ENCODE data around the gene ATE1.
"Not testable (repeated sequence)": the region's sequence is repeated elsewhere in the genome, so short reads cannot be mapped to it uniquely, and the experiment has no call there.

The ATE1 gene

DNA sequence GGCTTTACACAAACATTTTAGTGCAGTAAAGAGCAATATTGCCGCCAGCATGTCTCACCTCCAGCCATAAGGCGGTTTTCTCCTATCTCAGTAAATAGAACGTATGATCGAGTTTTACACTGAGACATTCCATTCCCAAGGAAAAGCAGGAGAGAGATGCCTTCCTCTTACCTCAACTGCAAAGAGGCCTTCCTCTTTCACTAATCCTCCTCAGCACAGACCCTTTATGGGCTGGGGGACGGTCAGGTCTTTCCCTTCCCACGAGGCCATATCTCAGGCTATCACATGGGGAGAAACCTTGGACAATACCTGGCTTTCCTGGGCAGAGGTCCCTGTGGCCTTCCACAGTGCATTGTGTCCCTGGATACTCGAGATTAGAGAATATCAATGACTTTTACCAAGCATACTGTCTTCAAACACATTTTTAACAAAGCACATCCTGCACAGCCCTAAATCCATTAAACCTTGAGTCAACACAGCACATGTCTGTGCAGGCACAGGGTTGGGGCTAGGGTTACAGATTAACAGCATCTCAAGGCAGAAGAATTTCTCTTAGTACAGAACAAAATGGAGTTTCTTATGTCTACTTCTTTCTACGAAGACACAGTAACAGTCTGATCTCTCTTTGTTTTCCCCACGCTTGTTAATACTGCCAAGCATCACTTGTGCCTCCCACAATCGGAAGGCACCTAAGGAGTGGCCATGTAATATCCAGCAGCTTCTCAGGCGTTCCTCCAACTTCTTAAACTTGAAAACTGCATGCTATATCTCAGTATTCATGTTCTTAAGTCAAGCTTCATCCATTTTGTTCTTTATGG, 2.6 kb upstream of the ATE1 start:
- DNase-seq (ENCODE audit: low spot score) = not testable (repeated sequence)

DNA sequence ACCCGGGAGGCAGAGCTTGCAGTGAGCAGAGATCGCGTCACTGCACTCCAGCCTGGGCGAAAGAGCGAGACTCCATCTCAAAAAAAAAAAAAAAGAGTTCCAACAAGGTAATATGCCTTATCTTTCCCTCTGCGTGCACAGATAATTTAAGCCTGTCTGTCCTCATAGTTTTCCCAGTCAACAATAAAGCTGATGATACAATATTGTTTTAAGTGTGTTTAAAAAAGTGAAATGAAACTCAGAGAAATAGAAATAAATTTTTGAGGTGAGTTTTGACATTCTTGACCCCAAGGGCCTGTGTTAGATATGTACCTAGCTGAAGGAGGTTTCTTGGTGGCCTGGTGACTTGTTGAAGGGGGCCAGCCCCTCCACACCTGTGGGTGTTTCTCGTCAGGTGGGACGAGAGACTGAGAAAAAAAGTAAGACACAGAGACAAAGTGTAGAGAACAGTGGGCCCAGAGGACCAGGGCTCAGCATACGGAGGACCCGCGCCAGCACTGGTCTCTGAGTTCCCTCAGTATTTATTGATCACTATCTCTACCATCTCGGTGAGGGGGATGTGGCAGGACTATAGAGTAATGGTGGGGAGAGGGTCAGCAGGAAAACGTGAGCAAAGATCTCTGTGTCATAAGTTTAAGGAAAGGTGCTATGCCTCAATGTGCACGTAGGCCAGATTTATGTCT, 1.9 kb upstream of the ATE1 start:
- not testable (repeated sequence) for DNase-seq (ENCODE audit: low spot score)

DNA sequence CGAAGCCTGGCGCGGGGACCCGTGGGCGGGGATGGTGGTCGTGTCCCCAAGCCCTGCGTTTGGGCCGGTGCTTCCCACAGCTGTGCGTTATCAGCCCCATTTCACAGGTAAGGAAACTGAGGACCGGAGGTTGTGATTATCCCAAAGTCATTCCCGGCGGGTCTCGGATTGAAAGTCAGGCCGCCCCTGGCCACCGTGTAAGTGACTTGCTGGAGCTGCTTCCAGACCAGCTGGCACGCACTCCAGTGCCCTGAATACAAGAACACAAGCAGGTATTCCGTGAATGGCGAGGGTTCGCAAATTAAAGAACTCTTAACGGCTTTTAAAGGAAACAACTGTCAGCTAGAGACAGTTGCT, 675 bp upstream of the ATE1 start:
- DNase-seq (ENCODE audit: low spot score) = peak; percentile 31

DNA sequence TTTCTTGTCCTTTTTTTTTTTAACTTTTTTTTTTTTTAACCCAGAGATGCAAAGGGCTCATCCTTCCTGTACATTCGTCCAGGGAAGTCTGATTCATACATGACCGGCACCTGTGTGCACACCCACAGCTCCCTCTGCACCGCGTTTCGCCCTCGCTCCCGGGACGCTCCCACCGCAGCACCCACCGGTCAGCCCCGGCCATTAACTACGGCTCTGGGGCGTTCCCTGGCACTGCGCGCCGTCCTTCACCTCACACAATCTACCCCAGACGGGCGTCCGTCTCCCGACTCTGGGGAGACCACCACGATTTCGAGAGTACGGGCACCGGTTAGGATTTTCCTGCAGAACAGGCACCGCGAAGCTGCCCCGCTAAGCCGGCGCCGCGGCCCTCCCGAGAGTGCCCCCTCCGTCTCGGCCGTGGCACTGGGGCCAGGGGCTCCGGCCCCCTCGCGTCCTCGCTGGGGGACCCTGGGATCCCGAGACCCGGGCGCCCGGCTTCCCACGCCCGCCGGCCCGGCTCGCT, 452 bp downstream of the ATE1 start:
- DNase-seq (ENCODE audit: low spot score) = peak; percentile 50

DNA sequence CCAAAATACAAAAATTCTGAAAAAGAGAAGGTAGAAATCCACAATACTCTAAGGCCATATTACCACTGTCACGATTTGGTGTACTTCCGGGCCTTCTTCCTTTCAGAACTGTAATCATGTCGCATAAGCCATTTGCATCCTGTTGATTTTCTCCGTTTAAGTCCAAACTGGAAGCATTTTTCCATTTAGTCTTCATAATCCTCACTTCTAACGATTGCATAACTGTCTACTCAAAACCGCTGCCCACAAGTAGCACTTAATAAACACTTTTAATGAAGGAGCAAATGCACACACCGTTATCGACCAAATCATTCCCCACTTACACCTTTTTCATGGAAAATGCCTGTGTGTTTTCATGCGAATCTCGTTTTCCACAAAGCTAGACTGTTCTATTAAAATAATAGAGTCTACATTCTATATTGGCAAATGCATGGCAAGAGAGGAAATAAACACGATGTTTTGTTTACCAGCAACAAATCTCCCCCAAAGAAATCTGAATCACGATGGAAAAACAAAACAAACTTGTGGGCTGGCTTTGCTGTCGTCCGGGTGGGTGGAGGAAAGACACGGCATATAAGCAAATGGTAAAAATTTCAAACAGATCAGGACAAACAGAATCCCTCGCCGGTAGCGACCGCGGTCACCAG, 1.0 kb downstream of the ATE1 start:
- DNase-seq (ENCODE audit: low spot score) = peak; percentile 48

DNA sequence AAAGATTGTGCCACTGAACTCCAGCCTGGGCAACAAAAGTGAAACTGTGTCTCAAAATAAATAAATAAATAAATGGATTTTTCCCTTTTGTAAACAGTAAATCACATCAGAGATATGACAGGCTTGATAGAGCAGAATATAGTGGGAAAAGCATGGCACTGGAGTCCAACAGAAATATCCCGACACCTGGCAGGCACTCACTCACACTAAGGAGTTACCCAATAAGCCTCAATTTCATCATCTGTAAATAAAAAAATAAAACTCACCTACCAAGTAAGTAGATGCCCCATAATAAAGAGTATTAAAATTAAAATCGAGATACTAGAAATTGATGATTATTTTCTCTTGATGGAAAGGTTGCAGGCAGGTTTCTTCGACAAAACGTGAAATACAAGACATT, 1.7 kb downstream of the ATE1 start:
- no peak for DNase-seq (ENCODE audit: low spot score)

DNA sequence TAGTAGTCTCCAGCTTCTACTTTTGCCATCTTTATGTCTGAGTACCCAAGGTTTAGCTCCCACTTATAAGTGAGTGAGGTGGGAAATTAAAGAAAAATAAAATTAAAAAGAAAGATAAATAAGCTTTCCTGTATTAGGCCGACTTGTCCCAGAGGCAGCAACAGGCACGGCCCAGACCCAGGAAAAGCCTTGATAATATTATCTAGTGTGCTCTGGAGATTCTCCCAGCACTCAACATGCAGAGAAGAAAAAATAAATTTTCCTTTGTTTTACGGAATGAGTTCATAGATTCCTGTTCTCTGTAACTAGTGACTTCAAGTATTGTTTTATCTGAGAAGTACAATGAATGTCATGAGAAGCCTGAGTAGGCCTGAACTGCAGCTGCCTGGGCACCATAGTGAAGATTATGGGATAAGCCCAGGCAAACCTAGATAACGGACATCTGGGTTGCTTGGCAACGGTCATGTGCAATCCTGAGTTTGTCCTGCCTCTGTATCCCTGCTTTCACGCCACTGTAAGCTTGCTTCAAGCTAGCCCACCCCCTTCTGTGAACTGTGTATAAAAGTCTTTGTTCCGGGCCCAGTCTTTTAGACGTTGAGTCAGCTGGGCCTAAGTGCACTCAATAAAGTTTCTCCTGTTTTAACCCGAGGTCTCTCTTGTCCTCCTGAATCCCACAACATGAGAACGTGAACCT, 6.4 kb downstream of the ATE1 start:
- no peak for DNase-seq (ENCODE audit: low spot score)

DNA sequence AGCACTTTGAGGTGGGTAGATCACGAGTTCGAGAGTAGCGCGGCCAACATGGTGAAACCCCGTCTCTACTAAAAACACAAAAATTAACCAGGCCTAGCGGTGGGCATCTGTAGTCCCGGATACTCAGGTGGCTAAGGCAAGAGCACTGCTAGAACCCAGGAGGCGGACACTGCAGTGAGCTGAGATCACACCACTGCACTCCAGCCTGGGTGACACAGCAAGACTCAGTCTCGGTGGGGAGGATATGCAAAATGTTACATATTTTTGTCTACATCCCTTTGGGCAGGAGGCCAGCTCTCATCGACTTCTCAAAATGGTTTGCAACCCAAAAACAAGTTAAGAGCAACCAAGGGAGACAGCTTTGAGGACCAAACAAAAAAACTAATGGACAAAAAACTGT, 8.2 kb downstream of the ATE1 start:
- DNase-seq (ENCODE audit: low spot score) = no peak

DNA sequence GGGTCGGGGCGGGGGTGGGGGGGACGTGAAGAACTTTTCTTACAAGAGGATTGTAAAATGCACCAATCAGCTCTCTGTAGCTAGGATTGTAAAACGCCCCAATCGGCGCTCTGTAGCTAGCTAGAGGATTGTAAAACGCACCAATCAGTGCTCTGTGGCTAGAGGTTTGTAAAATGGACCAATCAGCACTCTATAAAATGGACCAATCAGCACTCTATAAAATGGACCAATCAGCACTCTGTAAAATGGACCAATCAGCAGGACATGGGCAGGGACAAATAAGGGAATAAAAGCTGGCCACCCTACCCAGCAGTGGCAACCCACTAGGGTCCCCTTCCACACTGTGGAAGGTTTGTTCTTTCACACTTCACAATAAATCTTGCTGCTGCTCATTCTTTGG, 9.0 kb downstream of the ATE1 start:
- not testable (repeated sequence) for DNase-seq (ENCODE audit: low spot score)

DNA sequence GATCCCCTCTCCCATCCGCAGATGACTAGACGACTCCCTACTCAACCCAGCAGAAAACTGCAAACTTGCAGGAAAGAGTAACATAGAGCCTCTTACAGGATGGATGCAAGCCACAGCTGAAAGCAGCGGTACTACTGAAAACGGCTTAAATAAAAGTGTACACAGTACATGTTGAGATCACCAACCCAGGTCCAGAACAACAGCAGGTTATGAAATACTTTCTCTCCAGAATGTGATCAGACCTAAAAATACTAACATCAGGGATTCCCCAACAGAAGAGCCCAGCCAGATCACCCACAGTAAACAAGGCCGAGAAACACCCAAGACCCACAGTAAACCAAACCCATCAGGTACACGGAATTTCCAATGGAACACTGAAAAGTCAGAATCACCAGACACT, 13.2 kb downstream of the ATE1 start:
- no peak for DNase-seq (ENCODE audit: low spot score)

DNA sequence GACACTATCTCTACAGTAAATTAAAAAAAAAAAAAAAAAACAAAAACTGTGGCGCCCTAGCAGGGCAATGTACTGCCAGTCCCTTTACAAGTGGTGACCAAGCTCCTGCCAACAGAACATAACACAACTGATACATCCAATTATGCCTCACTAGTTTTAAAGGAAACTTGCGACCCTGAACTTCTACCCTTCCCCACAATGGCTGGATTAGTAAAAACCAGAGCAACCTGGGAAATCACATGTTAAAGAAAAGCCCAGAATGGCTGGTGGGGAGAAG, 16.5 kb downstream of the ATE1 start:
- no peak for DNase-seq (ENCODE audit: low spot score)

DNA sequence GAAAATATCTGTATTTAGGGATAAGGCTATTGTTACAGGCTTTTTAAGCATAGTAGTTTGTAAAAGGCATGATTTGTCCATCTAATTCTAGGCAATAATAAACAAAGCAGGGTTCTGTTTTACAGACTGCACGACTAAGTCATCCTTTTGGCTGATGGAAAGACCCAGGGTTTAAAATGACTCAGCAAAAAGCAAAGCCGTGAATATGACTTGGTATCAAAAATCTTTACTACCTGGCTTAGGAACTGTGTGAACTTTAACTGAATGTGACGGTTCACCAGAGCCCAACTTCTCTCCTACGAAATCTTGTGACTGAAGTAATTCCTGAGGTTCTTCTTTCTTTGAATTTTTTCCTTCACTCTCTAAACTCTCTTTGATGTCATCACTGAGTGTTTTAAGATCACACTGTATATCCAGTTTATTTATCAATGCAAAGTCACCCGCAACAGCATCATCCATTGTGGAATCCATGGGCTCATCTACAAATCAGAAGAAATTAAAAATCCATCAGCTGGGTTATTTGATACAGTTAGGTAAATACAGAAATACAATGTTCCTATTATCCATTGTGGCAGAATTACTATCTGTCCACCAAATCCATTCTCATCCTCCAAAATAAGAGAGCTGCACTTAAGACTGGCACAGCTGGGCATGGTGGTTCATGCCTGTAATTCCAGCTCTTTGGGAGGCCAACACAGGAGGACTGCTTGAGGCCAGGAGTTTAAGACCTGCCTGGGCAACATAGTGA, 17.0 kb downstream of the ATE1 start:
- DNase-seq (ENCODE audit: low spot score) = peak; percentile 12

DNA sequence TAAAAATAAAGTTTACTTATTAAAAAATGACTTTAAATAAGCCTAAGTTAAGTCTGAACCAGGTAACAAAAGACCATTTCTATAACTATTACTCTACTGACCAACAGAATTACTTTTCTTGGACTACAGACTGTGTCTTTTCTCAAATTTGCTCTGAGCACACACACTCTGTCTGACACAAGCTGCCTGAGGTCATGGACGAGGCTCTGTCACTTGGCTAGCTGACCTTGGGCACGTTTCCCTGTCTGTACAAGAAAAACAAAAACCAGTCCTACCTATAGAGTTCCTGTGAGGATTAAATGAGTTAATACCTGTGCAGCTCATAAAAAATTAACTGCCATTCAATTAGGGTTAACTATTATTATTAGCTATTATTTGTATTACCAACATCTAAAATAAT, 22.9 kb downstream of the ATE1 start:
- no peak for DNase-seq (ENCODE audit: low spot score)

DNA sequence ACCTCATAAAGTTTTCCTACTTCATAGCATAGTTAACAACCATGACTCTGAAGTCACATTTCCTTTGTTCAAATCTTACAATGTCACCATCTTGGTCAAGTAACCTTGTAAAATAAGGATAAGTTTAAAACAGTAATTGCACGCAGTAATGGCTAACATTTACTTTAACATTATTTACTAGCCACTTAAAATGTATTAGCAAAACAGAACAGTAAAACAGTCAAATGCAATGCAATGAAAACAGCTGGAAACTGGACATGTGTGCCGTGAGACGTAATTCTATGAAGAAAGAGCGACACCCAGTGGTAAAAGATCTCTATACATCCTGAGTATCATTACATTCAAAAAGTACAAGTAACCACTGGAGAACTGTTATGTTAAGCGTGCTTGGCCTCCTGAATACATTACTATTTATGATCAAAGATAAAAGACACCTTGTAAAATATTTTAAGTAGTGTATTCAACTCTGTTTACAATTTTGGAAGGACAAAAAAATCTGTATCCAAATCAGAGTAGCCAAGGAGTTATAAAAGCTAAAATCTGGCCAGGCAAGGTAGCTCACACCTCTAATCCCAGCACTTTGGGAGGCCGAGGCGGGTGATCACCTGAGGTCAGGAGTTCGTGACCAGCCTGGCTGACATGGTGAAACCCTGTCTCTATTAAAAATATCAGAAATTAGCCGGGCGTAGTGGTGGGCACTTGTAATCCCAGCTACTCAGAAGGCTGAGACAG, 27.2 kb downstream of the ATE1 start:
- DNase-seq (ENCODE audit: low spot score) = peak; percentile 71

DNA sequence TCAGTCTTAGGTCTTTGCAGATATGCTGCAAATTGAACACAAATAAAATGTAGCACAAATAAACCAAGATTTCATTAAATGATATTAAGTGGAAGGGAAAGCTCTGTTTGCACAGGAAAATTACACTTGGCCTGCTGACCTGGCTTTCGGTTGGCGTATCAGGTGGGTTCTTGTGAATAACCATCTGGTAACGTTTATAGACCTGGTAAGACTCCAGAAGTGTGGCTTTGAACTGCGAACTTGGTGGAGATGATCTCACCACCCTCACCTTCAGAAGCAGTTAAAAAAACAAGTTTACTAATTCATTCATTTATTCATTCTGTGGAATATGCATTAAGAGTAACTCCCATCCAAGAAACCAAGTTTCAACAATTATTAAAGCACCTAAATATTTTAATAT, 28.1 kb downstream of the ATE1 start:
- no peak for DNase-seq (ENCODE audit: low spot score)

DNA sequence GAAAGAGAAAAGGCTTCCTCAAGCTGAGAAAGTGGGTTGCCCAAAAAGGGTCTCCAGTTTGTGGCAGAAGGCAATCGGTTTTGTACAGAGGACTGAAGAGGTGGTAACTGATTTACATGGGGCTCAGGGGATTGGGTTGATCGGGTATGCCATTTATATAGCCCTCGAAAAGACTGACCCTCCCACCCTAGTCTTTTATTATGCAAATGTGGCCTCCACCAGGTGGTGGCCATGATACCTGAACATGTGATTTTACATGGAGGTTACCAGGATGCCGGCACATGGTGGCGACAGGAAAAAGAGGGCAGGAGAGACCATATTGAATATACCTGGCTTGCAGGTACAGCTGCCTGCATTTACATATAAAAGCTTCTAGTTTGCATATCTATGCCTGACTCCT, 36.7 kb downstream of the ATE1 start:
- DNase-seq (ENCODE audit: low spot score) = no peak

DNA sequence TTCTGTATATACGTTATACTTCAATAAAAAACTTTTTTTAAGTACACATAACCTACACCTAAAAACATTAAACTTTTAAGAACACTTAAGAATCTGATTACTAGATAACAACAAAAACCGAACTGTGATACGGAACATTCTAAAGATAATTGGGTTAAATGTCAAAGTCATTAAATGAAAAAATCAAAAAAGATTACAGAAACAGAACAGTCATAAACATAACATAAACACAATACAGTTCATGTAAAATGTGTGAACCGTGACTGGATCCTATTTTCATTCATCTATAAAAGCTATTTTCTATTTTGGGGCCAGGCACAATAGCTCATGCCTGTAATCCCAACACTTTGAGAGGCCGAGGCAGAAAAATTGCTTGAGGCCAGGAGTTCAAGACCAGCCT, 38.6 kb downstream of the ATE1 start:
- no peak for DNase-seq (ENCODE audit: low spot score)

DNA sequence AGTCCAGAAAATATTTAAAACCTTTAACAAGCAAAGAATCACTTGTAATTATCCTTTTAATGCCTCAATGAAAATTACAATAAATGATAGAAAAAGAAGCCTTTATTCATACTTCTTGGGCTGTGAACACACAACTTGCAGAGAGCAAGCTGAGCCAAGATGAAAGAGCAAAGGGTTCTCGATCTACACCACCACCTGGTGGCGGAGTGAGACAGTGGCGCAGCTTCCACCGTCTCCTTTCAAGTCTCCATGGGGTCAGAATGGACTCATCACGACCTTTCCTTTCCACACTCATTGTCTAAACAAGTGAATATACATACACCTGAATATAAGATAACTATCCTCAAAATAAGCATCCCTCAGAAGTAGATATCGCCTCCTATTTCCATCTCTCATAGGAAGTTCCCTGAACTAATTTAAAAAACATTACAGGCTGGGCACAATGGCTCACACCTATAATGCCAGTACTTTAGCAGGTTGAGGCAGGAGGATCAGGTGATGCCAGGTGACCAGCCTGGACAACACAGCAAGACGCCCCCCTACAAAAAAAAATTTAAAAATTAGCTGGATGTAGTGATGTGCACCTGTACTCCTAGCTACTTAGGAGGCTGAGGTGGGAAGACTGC, 40.7 kb downstream of the ATE1 start:
- peak; percentile 80 for DNase-seq (ENCODE audit: low spot score)

DNA sequence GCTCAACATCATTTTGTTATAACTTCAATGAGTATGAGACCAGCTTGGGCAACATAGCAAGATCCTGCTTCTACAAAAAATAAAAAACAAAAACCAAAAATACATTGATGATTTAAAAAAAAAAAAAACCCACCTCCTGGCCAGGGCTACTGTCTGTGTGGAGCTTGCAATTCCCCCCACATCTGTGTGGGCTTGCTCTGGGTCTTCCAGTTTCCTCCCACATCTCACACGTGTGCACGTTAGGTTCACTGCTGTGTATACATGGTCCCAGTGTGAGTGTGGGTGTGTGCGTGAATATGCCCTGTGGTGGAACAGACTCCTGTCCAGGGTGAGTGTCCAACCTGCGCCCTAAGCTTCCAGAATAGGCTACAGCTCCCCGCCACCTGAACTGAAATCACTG, 41.6 kb downstream of the ATE1 start:
- DNase-seq (ENCODE audit: low spot score) = no peak

DNA sequence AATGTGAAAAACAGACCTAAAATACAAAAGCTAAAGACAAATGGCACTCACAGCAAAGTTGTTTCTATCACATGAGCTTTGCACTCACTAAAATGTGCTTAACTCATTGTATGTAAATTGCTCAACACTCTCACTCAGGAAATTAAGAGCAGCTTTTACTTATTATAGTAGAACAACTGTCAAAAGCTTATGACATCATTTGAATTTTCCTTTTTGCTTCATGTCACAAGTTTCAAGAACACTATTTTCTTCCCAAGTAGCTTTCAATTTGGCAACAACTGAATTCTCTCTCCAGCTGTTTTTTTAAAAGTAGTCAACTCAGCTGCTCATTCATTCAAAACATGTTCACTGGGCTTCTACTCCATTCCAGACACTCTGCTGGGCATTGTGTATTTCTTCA, 46.9 kb downstream of the ATE1 start:
- DNase-seq (ENCODE audit: low spot score) = no peak

DNA sequence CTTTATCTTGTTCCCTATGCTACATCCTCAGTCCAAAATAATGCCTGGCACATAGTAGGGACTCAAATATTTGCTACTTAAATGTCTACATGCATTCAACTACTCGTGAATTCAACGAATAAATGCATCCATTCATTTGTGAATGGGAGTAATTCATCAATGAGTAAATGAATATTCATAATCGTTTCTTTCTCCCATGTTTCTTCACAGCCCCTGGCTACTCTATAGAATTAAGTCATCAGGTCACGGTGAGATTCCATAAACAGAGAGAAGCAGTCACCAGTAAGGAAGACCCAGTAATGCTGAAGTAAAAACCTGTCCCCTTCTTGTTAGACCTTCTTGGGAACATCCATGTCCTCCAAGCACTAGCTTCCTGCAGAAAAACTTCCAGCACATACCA, 48.4 kb downstream of the ATE1 start:
- no peak for DNase-seq (ENCODE audit: low spot score)

Data from AG08395 (cell line).